Hepatocyte (in vitro differentiated cells): ENCODE measurements around the gene ANKRD55. TPM values are rescaled to one million over a fixed set of nuclear protein-coding genes. Genes with fewer than 3 reads are reported as not detected.
A peak's percentile ranks its signal among the peaks of the same experiment; 100 is the strongest.

Experiments used
- DNase-seq: peaks from one replicate; pipeline ENCODE4 v3.0.0-alpha.2; 2016; ENCODE audit warnings: low spot score
- H2AFZ ChIP-seq: fragments of 200-600 bp; sonication (generic); 2 replicates; pipeline ENCODE4 v1.6.0; 2016; ENCODE audit warnings: antibody characterized with exemption, mild to moderate bottlenecking
- H3K27ac ChIP-seq: fragments of 200-600 bp; sonication (generic); 2 replicates; pipeline ENCODE4 v1.5.1; 2016; ENCODE audit warnings: mild to moderate bottlenecking
- H3K27me3 ChIP-seq: fragments of 200-600 bp; sonication (generic); 2 replicates; pipeline ENCODE4 v1.6.1; 2016
- H3K36me3 ChIP-seq: fragments of 200-600 bp; sonication (generic); replicated peaks from 2 replicates; pipeline ENCODE4 v1.5.1; 2016; ENCODE audit warnings: low read depth; ENCODE audit not compliant: insufficient read depth
- H3K4me1 ChIP-seq: fragments of 200-600 bp; sonication (generic); 2 replicates; pipeline ENCODE4 v1.5.1; 2016; ENCODE audit warnings: mild to moderate bottlenecking, moderate library complexity; ENCODE audit not compliant: insufficient read depth
- H3K4me2 ChIP-seq: fragments of 200-600 bp; sonication (generic); 2 replicates; pipeline ENCODE4 v1.6.0; 2016
- H3K4me3 ChIP-seq: fragments of 200-600 bp; sonication (generic); 2 replicates; pipeline ENCODE4 v1.5.1; 2016; ENCODE audit warnings: mild to moderate bottlenecking
- H3K79me2 ChIP-seq: fragments of 200-600 bp; sonication (generic); 2 replicates; pipeline ENCODE4 v1.6.0; 2017; ENCODE audit warnings: mild to moderate bottlenecking
- H3K9me2 ChIP-seq: fragments of 200-600 bp; sonication (generic); replicated peaks from 2 replicates; pipeline ENCODE4 v1.6.0; 2017; ENCODE audit warnings: mild to moderate bottlenecking; ENCODE audit not compliant: insufficient read depth
- H3K9me3 ChIP-seq: fragments of 200-600 bp; sonication (generic); 2 replicates; pipeline ENCODE4 v1.5.1; 2016; ENCODE audit warnings: low read depth, mild to moderate bottlenecking
- H4K20me1 ChIP-seq: fragments of 200-600 bp; sonication (generic); 2 replicates; pipeline ENCODE4 v1.6.0; 2016; ENCODE audit warnings: mild to moderate bottlenecking; ENCODE audit not compliant: insufficient read depth, poor library complexity, severe bottlenecking
- CTCF ChIP-seq: fragments of 200-600 bp; sonication (generic); IDR thresholded peaks from 2 replicates; pipeline ENCODE4 v1.5.1; 2016; ENCODE audit warnings: antibody characterized with exemption, mild to moderate bottlenecking; ENCODE audit not compliant: poor library complexity
- EZH2 ChIP-seq: fragments of 200-600 bp; sonication (generic); IDR thresholded peaks from 2 replicates; pipeline ENCODE4 v1.6.1; 2016; ENCODE audit warnings: antibody characterized with exemption, mild to moderate bottlenecking, borderline replicate concordance
- EZH2phosphoT487 ChIP-seq: fragments of 200-600 bp; sonication (generic); IDR thresholded peaks from one replicate; pipeline ENCODE4 v1.6.1; 2018; ENCODE audit warnings: antibody characterized with exemption, mild to moderate bottlenecking, low read depth, moderate library complexity; ENCODE audit not compliant: unreplicated experiment, severe bottlenecking
- WGBS: methylation state at CpG from one replicate; pipeline ENCODE4 v1.1.6; 2016; ENCODE audit warnings: low lambda C conversion rate; ENCODE audit errors: missing lambda C conversion rate; 5-methylcytosine and 5-hydroxymethylcytosine counted together
- polyA plus RNA-seq: library from polyadenylated mRNA; unstranded; fragments of >200 nt; fragmentation: Nextera tagmentation; extraction: Ambion mirVana; gene quantifications from 2 replicates; pipeline ENCODE4 v1.2.1, GENCODE V29; 2016
- total RNA-seq: library from RNA; depleted of rRNA; stranded (reverse); fragments of >200 nt; gene quantifications from 2 replicates; pipeline ENCODE4 v1.2.3, GENCODE V29; 2014

Gene ANKRD55
- total and polyA plus RNA-seq, 2 experiments from 2014 or later = 0.20 to 0.31 TPM

DNA sequence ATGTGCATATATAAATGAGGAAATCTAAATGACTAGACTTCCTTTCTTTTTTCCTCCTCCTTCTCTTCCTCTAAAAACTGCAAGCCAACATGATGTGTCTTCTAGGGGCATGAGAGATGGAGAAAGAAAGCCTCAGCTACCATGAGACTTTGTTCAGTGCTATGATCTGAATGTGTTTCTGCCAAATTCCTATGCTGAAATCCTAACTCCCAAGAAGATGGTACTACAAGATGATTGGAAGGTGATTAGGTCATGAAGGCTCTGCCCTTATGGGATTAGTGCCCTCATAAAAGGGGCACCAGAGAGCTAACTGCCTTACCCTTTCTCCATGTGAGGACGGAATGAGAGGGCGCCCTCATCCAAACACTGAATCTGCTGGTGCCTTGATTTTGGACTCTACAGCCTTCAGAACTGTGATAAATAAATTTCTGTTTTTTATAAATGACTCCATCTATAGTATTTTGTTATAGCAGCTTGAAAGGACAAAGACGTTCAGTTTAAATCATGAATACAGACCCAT, 166.1 kb downstream of the ANKRD55 start:
- Histone ChIP-seq H2AFZ (no peak overlapping the region), H3K9me3 (no peaks in the 10 kb centered on the region), H3K27ac (no peak overlapping the region), H3K27me3 (no peaks in the 10 kb centered on the region), H3K79me2 (no peaks in the 10 kb centered on the region), H4K20me1 (no peaks in the 10 kb centered on the region), H3K4me1 (peaks cover 14% of the 10 kb centered on the region), H3K4me2 (no peak overlapping the region), H3K9me2 (no peaks in the 10 kb centered on the region), H3K36me3 (no peaks in the 10 kb centered on the region), H3K4me3 (no peak overlapping the region)
- no peak for DNase-seq
- TF ChIP-seq EZH2 (no peak), EZH2phosphoT487 (no peak), CTCF (no peak)
- 100% methylated on average over 3 of the region's 3 CpGs for WGBS

- no peak for DNase-seq
- no peak overlapping the region for H2AFZ ChIP-seq
- TF ChIP-seq CTCF = no peak
- no peak overlapping the region for H3K27ac ChIP-seq
- H3K27me3 ChIP-seq = no peaks in the 10 kb centered on the region
- 73% methylated on average over 2 of the region's 2 CpGs for WGBS
- no peaks in the 10 kb centered on the region for H3K9me3 ChIP-seq
- no peaks in the 10 kb centered on the region for H3K79me2 ChIP-seq
- H3K4me3 ChIP-seq = no peak overlapping the region
- peaks cover 11% of the 10 kb centered on the region for H3K4me1 ChIP-seq
- no peak overlapping the region for H3K4me2 ChIP-seq
- H4K20me1 ChIP-seq = no peaks in the 10 kb centered on the region
- no peaks in the 10 kb centered on the region for H3K9me2 ChIP-seq
- H3K36me3 ChIP-seq = no peaks in the 10 kb centered on the region
Measured at GRCh38 chr5:56064984-56065383, 168.1 kb downstream of the ANKRD55 start.

DNA sequence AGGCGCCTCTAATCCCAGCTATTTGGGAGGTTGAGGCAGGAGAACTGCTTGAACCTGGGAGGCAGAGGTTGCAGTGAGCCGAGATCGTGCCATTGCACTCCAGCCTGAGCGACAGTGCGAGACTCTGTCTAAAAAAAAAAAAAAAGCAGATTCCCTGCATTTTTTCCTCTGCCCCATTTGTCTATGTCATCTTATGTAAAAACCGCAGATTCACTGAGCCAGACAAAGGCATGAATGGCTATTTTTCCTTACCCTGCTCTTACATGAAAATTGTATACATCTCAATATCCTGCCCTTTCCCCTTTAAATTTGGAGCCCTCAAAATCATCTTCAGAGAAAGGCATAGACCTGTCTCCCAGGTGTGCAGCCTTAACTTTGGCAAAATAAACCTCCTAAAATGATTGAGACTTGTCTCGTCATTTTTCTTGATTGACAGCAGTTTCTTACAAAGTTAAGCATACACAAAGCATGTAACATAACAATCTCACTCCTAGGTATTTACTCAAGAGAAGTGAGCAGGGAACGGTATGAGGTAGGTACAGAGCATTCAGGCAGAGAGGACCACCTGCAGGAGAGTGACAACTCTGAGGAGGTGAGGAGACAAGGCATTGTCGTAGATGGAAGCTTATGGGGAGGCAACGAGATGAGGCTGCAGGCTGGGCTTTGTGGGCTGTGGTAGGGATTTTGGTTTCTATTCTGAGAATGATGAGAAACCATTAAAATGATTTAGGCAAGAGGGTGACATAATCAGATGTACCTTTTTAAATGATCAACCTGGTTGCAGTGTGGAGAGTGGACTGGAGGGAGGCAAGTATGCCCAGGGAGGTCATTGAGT, 172.6 kb downstream of the ANKRD55 start:
- whole genome bisulfite sequencing = 63% methylated on average over 10 of the region's 10 CpGs
- no peak for DNase-seq
- no peak overlapping the region for H3K4me3 ChIP-seq
- peak overlapping the region; percentile 37 for H3K4me2 ChIP-seq
- no peaks in the 10 kb centered on the region for H3K79me2 ChIP-seq
- H3K36me3 ChIP-seq = no peaks in the 10 kb centered on the region
- H3K27ac ChIP-seq = peak overlapping the region; percentile 92
- no peaks in the 10 kb centered on the region for H4K20me1 ChIP-seq
- H3K27me3 ChIP-seq = no peaks in the 10 kb centered on the region
- TF ChIP-seq EZH2 (no peak), CTCF (no peak), EZH2phosphoT487 (no peak)
- H3K9me3 ChIP-seq = no peaks in the 10 kb centered on the region
- H3K4me1 ChIP-seq = peaks cover 27% of the 10 kb centered on the region
- H3K9me2 ChIP-seq = no peaks in the 10 kb centered on the region
- no peak overlapping the region for H2AFZ ChIP-seq
